Measurements from ENCODE around the gene TEX14. TPM values are rescaled to one million over a fixed set of nuclear protein-coding genes. Genes with fewer than 3 reads are reported as not detected.
A peak's percentile ranks its signal among the peaks of the same experiment; 100 is the strongest.
"Not testable (repeated sequence)": the region's sequence is repeated elsewhere in the genome, so short reads cannot be mapped to it uniquely, and the experiment has no call there.

TEX14 gene
- total RNA-seq, 1 experiment from 2014 or later: 0.03 TPM

DNA sequence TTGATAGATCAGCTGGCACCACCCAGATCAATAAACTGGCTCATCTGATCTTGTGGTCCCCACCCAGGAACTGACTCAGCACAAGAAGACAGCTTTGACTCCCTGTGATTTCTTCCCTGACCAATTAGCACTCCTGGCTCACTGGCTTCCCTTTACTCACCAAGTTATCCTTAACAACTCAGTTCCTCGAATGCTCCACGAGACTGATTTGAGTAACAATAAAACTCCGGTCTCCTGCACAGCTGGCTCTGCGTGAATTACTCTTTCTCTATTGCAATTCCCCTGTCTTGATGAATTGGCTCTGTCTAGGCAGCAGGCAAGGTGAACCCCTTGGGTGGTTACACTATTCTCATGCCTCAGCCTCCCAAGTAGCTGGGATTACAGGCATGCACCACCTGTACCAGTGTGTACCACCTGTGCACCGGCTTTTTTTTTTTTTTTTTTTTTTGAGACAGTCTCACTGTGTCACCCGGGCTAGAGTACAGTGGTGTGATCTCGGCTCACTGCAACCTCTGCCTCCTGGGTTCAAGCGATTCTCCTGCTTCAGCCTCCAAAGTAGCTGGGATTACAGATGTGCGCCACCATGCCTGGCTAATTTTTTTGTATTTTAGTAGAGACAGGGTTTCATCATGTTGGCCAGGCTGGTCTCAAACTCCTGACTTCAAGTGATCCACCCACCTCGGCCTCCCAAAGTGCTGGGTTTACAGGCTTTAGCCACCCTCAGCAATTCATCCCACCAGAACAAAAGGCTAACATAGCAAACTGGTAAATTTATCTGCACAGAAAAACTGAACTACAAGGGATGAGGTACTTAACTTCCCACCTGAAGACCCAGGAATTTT, 33.7 kb downstream of the TEX14 start:
- DNase-seq (ENCODE audit: low read depth in 1 of 2, low spot score in 2 of 2); H3K4me3 ChIP-seq; H3K9me3 ChIP-seq (replicated peaks); H3K4me1 ChIP-seq (replicated peaks); H3K36me3 ChIP-seq; H3K27ac ChIP-seq; H3K27me3 ChIP-seq (replicated peaks): not testable (repeated sequence)

DNA sequence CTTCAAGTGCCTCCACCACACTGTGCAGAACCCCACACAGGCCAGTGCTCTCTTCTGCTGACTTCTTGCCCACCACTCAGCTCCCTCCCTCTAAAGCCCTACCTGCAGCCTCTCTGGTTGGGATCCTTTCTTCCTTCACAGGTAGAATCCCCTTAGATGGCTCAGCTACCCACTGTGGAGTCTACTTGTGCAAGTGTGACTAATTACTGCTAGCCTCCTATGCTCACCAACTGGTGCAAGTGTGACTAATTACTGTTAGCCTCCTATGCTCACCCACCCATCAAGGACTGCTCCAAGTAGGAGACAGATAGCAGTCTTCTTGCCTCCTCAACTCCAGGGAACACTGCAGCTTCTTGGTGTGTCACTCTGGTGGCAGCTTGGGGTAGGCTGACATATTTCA, 43.6 kb downstream of the TEX14 start:
- H3K36me3 ChIP-seq: no peaks in the 10 kb centered on the region
- no peak for DNase-seq (ENCODE audit: low read depth in 1 of 2, low spot score in 2 of 2)
- no peaks in the 10 kb centered on the region; the same call in 1 of the 2 replicates for H3K27me3 ChIP-seq (replicated peaks)

DNA sequence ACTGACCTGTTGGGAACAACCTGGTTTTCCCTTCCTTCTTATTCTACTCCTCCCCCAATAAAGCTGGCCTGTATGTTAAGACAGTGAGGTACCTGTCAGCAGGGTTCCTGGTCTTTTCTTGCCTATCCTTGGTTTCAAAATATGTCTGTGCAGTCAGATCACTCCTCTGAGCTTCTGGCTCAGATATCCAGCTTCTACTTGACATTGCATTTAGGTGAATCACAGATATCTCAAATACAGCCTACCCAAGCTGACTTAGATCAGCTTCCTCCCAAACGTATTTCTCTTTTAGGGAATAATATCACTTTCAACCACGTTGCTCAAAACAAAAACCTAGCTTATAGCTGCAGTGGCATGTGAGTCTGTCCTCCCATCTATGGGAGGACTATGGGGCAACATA, 48.7 kb downstream of the TEX14 start:
- Histone ChIP-seq H3K4me1 (replicated peaks) (peaks cover 17% of the 10 kb centered on the region), H3K4me3 (no peak overlapping the region), H3K27ac (no peak overlapping the region), H3K9me3 (replicated peaks) (no peaks in the 10 kb centered on the region), H3K27me3 (replicated peaks) (no peaks in the 10 kb centered on the region), H3K36me3 (no peaks in the 10 kb centered on the region)
- DNase-seq (ENCODE audit: low read depth in 1 of 2, low spot score in 2 of 2): peak in 1 of 2 experiments; percentile 44

More for the DNA sequence above, 43.6 kb downstream of the TEX14 start:
- Histone ChIP-seq H3K4me1 (replicated peaks) (peaks cover 3% of the 10 kb centered on the region), H3K4me3 (no peak overlapping the region), H3K9me3 (replicated peaks) (no peaks in the 10 kb centered on the region), H3K27ac (no peak overlapping the region)

DNA sequence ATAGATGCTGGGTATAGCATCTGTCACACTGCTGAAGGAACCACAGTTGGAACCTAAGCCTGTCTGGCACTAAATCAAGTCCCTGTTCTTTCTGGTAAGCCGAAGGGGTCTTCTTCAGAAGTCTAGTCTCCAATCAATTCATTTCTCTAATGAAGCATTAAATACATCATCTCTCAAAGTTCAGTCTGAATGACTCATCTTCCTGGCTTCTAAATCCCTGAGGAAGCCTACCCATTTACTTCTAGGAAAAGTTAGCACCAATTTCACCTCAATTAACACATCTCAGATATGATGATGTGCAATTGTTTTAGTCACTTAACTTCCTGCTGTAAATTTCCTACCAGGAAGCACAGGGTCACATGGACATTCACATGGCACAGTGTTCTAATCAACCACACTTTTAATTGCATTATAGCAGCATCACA, 49.9 kb downstream of the TEX14 start:
- H3K4me1 ChIP-seq (replicated peaks): peaks cover 24% of the 10 kb centered on the region
- H3K9me3 ChIP-seq (replicated peaks): no peaks in the 10 kb centered on the region
- no peaks in the 10 kb centered on the region for H3K36me3 ChIP-seq
- H3K4me3 ChIP-seq: no peak overlapping the region
- H3K27ac ChIP-seq: no peak overlapping the region
- no peaks in the 10 kb centered on the region for H3K27me3 ChIP-seq (replicated peaks)
- no peak for DNase-seq (ENCODE audit: low read depth in 1 of 2, low spot score in 2 of 2)

DNA sequence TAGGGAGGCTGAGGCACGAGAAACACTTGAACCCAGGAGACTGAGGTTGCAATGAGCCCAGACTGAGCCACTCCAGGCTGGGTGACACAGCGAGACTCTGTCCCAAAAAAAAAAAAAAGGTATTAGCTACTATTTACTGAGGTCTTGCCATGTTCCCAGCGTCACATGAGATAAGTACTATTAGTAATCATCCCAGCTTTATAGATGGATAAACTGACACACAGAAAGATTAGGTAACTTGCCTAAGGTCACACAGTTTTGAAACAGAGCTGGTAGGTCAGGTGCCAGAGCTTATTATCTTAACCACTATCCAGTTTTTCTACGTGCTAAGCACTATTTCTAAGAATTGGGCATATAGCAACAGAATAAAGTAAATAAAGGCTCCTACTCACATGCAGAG, 51.6 kb downstream of the TEX14 start:
- no peaks in the 10 kb centered on the region for H3K9me3 ChIP-seq (replicated peaks)
- DNase-seq (ENCODE audit: low read depth in 1 of 2, low spot score in 2 of 2): no peak
- peaks cover 31% of the 10 kb centered on the region for H3K4me1 ChIP-seq (replicated peaks)
- no peaks in the 10 kb centered on the region for H3K36me3 ChIP-seq
- no peak overlapping the region for H3K4me3 ChIP-seq
- H3K27me3 ChIP-seq (replicated peaks): no peaks in the 10 kb centered on the region
- H3K27ac ChIP-seq: no peak overlapping the region

DNA sequence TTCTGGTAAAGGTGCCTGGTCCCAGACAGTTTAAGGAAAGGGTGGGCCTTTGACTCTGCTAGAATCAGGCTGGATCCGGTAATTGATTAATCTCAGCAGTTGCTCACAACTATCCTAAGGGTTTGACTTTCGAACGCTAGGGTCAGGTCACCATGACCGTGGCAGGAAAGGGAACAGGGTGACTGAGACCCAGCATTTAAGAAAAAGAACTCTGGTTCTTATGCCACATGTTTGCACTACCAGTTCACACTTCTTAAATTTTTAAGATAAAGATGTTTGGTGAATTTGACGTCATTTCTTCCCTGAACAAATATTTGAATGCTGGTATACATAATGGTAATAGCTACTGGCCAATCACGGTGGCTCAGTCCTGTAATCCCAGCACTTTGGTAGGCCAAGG, 52.2 kb downstream of the TEX14 start:
- no peaks in the 10 kb centered on the region for H3K9me3 ChIP-seq (replicated peaks)
- peaks cover 31% of the 10 kb centered on the region for H3K4me1 ChIP-seq (replicated peaks)
- H3K27ac ChIP-seq: no peak overlapping the region
- no peak overlapping the region for H3K4me3 ChIP-seq
- DNase-seq (ENCODE audit: low read depth in 1 of 2, low spot score in 2 of 2): no peak
- no peaks in the 10 kb centered on the region for H3K36me3 ChIP-seq
- H3K27me3 ChIP-seq (replicated peaks): no peaks in the 10 kb centered on the region

DNA sequence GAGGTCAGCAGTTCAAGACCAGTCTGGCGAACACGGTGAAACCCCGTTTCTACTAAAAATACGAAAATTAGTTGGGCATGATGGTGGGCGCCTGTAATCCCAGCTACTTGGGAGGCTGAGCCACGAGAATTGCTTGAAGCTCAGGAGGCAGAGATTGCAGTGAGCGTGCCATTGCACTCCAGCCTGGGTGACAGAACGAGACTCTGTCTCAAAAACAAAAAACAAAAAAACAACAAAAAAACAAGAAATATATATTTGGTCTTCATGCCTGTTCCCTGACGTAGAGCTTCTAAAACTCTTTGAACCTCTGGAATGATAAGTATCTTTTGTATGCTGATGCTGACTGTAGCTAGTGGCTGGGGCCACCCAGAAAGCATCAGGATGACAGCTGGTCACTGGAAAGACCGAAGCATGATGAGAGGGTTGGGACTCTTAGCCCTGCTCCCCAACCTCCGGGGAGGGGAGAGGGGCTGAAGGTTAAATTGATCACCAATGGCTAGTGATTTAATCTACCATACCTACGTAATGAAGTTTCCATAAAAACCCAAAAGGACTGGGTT, 54.8 kb downstream of the TEX14 start:
- Histone ChIP-seq H3K4me1 (replicated peaks) (peaks cover 23% of the 10 kb centered on the region), H3K27ac (peak overlapping the region; percentile 88), H3K4me3 (no peak overlapping the region), H3K9me3 (replicated peaks) (no peaks in the 10 kb centered on the region), H3K27me3 (replicated peaks) (no peaks in the 10 kb centered on the region), H3K36me3 (no peaks in the 10 kb centered on the region)
- DNase-seq (ENCODE audit: low read depth in 1 of 2, low spot score in 2 of 2): peak; percentile 82 to 90

DNA sequence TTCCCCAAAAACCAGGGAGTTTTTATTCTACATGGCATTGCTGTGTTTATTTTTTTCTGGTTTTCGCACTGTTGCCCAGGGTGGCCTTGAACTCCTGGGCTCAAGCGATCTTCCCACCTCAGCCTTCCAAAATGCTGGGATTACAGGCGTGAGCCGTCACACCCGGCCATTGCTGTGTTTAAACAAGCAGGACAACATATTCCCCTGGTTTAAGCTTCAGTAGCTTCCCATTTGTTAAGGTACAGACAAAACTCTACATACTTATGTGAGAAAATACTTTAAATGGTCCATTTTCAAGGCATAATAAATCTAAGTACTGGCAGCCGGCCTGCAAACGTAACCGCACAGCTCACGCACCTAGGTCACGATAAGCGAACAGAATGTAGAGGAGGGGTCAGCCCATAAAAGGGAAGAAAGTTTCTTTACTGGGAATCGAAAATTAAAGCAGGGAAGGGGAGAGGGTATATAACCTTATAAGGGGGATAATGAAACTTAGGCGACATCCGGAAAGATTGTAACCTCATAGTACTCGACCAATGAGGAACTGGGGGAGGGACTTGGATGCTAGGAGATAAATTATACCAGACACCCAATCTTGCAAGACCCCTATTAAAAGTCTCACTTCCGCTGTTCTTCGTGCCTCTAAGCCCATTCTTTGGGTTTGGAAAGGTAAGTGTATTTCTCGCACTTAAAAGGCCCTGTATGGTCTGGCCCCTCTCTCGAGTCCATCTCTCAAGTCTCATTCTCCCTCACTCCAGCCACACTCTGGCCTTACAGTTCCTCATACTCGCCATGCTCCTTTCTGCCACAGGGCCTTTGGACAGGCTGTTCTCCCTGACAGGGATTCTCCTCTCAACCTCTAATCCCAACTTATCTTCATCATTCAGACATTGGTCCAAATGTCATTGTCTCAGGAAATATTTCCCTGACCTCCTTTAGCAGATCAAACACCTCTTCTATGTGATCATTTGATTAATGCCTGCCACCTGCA, 59.2 kb downstream of the TEX14 start:
- Histone ChIP-seq H3K36me3 (no peaks in the 10 kb centered on the region), H3K27me3 (replicated peaks) (peaks cover 5% of the 10 kb centered on the region), H3K9me3 (replicated peaks) (no peaks in the 10 kb centered on the region), H3K4me3 (peak overlapping the region; percentile 24), H3K27ac (peak overlapping the region; percentile 100), H3K4me1 (replicated peaks) (peaks cover 23% of the 10 kb centered on the region)
- DNase-seq (ENCODE audit: low read depth in 1 of 2, low spot score in 2 of 2): no peak

DNA sequence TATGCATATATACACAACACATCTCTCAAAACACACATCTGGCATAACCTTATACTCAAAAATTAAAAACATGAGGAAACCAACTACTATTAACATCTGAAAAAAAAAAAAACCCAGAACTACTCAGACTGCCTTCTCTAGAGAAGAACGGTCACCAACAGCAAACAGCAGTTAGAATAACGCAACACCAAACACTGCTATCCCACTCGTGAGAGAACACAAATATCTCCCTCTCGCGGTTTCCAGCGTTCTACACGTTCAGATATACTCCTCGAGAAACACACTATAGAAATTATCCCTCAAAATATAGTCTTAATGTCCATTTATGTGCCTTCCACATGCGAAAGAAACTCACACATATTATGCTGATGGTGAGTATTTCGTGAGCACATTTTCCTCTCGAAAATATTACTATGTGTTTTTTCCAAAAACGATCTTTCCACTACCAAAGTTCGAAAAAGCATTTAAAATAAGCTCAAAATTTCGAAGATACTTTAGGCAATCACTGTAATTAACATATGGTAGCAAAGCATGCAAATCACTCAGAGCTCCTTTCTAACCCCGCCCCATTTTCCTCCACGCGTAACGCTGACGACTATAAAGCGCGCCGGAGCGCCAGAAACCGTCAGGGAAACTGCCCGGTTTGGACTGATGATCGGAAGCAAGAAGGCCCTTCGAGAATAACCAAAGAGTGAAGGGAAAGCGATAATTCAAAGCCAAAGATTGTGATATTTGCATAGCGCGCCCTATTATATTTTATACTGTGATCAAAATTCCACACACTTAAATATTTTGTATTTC, 60.1 kb downstream of the TEX14 start:
- no peaks in the 10 kb centered on the region for H3K9me3 ChIP-seq (replicated peaks)
- peaks cover 14% of the 10 kb centered on the region for H3K4me1 ChIP-seq (replicated peaks)
- peak overlapping the region; percentile 24 for H3K4me3 ChIP-seq
- H3K27ac ChIP-seq: peak overlapping the region; percentile 100
- DNase-seq (ENCODE audit: low read depth in 1 of 2, low spot score in 2 of 2): peak; percentile 99
- peaks cover 5% of the 10 kb centered on the region for H3K27me3 ChIP-seq (replicated peaks)
- no peaks in the 10 kb centered on the region for H3K36me3 ChIP-seq

DNA sequence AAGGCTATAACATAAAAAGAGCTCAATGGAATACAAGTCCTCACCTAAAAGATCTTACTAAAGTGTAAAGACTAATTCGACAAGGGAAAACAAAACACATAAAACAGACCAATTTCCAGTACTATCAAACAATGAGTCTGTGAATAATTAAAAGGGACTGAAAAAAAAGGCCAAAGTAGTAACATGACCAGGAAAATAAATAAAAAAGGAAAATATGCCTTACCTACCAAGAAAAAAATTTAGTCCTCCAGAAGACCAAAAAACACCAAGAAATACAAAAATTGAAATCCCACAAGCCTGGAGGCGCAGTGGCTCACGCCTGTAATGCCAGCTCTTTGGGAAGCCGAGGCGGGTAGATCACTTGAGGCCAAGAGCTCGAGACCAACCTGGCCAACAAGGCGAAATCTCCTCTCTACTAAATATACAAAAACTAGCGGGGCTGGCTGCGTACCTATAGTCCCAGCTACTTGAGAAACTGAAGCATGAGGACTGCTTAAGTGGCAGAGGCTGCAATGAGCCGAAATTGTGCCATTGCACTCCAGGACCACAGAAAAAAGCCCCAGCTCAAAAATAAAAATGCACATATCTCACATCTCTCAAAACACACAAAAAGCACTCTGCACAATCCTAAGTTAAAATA, 60.8 kb downstream of the TEX14 start:
- DNase-seq (ENCODE audit: low read depth in 1 of 2, low spot score in 2 of 2): peak; percentile 21 to 71
- H3K36me3 ChIP-seq: no peaks in the 10 kb centered on the region
- H3K4me3 ChIP-seq: no peak overlapping the region
- H3K4me1 ChIP-seq (replicated peaks): peaks cover 9% of the 10 kb centered on the region
- no peaks in the 10 kb centered on the region for H3K9me3 ChIP-seq (replicated peaks)
- peaks cover 5% of the 10 kb centered on the region for H3K27me3 ChIP-seq (replicated peaks)
- peak overlapping the region; percentile 100 for H3K27ac ChIP-seq

DNA sequence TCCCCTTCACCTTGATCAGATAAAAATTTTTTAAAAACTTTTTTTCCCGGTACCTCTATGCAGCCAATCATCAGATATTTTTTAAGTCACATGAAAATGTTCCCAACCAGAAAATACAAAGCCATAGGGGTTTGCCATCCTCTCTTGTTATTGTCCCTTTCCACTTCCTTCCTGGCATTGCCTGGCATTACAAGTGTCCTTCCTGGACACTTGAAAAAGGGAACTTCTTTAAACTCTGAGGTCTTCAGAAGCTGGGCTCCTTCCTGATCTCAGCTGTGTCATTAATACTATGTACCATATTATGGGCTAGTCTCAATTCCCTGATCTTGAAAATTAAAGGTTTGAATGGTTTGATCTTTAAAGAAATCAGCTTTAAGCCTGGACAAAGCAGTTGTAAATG, 64.9 kb downstream of the TEX14 start:
- Histone ChIP-seq H3K27ac (no peak overlapping the region), H3K36me3 (no peaks in the 10 kb centered on the region), H3K9me3 (replicated peaks) (no peaks in the 10 kb centered on the region), H3K27me3 (replicated peaks) (peaks cover 8% of the 10 kb centered on the region), H3K4me3 (no peak overlapping the region), H3K4me1 (replicated peaks) (peaks cover 5% of the 10 kb centered on the region; the same call in 1 of the 2 replicates)
- DNase-seq (ENCODE audit: low read depth in 1 of 2, low spot score in 2 of 2): no peak

DNA sequence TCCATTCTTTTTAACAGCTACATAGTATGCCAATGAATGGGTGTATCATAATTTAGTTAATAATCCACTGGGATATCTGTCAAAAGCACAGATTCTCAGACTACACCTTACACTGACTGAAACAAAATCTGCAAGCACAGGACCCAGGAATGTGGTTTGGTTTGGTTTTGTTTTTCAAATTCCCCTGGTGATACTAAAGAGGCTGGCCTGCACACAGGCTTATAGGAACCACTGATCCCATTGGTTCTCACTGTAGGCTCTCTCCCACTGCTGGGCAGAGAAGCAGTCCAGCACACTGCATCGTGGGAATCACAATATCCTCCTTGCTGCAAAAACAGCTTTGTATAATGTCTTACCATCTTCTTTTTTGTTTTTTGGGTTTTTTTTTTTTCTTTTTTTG, 67.1 kb downstream of the TEX14 start:
- Histone ChIP-seq H3K4me1 (replicated peaks) (no peaks in the 10 kb centered on the region), H3K27ac (no peak overlapping the region), H3K36me3 (no peaks in the 10 kb centered on the region), H3K27me3 (replicated peaks) (0 out of 2 replicates have a peak, but pooled peaks cover 2% of the 10 kb centered on the region), H3K9me3 (replicated peaks) (no peaks in the 10 kb centered on the region), H3K4me3 (no peak overlapping the region)
- DNase-seq (ENCODE audit: low read depth in 1 of 2, low spot score in 2 of 2): no peak
